Adipocyte (in vitro differentiated cells): ENCODE data around the gene SERPINC1.
A peak's percentile ranks its signal among the peaks of the same experiment; 100 is the strongest.
"Not testable (repeated sequence)": the region's sequence is repeated elsewhere in the genome, so short reads cannot be mapped to it uniquely, and the experiment has no call there.

ENCODE experiments used
- DNase-seq: peaks from one replicate; pipeline ENCODE4 v3.0.0-alpha.2; 2015; ENCODE audit warnings: low read depth
- H3K27me3 ChIP-seq: replicated peaks from 2 replicates; pipeline ENCODE4 v1.7.0; 2013; ENCODE audit warnings: mild to moderate bottlenecking, low read length, moderate library complexity; ENCODE audit not compliant: control insufficient read depth, insufficient read depth
- H3K36me3 ChIP-seq: 2 replicates; pipeline ENCODE4 v1.7.0; 2013; ENCODE audit warnings: low read length, mild to moderate bottlenecking, moderate library complexity; ENCODE audit not compliant: control insufficient read depth, insufficient read depth, severe bottlenecking
- H3K4me1 ChIP-seq: 2 replicates; pipeline ENCODE4 v1.7.0; 2013; ENCODE audit warnings: mild to moderate bottlenecking, low read length, moderate library complexity; ENCODE audit not compliant: control insufficient read depth, insufficient read depth
- H3K4me3 ChIP-seq: 2 replicates; pipeline ENCODE4 v1.7.0; 2013; ENCODE audit warnings: mild to moderate bottlenecking, low read length, moderate library complexity
- H3K9ac ChIP-seq: 2 replicates; pipeline ENCODE4 v1.7.0; 2013; ENCODE audit warnings: mild to moderate bottlenecking, low read length, moderate library complexity
- H3K9me3 ChIP-seq: 2 replicates; pipeline ENCODE4 v1.7.0; 2013; ENCODE audit warnings: mild to moderate bottlenecking, low read length, moderate library complexity; ENCODE audit not compliant: control insufficient read depth

The SERPINC1 gene

DNA sequence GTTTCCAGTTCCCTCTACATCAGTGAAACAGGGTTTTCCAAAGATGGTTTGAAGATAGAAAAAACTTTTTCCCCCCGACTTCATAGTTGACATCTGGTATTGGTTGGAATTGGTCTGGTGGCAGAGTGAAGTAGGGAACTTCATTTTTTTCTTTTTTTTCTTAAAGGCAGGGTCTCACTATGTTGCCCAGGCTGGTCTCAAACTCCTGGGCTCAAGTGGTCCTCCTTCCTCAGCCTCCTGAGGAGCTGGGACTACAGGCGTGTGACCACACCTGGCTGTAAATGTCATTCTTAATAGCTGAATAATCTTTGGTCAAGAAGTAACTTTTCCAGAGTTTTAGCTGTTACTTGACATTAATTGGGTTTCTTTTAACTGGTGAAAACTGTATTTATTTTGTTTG is 27.2 kb downstream of the SERPINC1 start:
- Histone ChIP-seq H3K27me3 (no peaks in the 10 kb centered on the region), H3K4me3 (no peak overlapping the region), H3K9me3 (no peaks in the 10 kb centered on the region), H3K9ac (no peak overlapping the region), H3K36me3 (peaks cover 23% of the 10 kb centered on the region), H3K4me1 (no peaks in the 10 kb centered on the region)
- no peak for DNase-seq

DNA sequence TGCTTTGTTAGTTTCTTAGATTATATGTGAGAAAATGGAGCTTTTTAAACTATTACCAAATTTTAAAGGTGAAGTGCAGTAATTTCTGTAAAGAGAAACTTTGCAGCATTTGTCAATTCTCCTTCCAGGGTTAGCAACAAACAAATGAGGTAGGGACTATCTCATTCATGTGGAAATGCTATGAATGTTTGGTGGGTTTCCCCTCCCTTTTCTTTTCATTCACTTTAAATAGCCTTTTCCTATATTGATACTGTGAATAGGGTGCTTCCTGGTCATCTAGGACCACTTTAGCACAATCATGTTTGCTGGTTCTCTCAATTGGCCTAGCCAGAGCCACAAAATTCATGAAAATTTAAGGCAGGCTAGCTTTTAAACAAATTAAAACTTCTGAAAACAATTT is 28.4 kb downstream of the SERPINC1 start:
- no peak for DNase-seq
- H3K27me3 ChIP-seq: no peaks in the 10 kb centered on the region
- peaks cover 23% of the 10 kb centered on the region for H3K36me3 ChIP-seq
- H3K4me1 ChIP-seq: no peaks in the 10 kb centered on the region
- H3K4me3 ChIP-seq: no peak overlapping the region
- no peak overlapping the region for H3K9ac ChIP-seq
- no peaks in the 10 kb centered on the region for H3K9me3 ChIP-seq

DNA sequence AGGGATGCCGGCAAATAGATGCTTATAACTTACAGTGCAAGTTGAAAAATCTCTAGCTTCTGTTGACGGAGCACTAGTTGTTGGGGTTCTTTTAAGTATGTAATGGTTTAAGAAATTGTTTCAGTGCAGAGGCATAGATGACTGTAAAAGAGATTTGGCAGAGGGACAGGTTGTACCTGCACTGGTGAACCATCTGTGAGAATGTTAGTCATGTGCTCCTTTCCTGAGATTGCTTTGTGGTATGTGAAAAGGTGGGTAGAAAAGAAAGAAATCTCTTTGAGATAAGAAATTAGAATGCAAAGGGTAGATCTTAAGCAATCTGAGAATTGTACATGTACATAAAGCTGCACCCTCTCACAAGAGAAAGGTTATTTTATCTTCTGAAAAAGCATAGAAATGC is 29.5 kb downstream of the SERPINC1 start:
- H3K9me3 ChIP-seq: no peaks in the 10 kb centered on the region
- no peak overlapping the region for H3K9ac ChIP-seq
- H3K4me3 ChIP-seq: no peak overlapping the region

DNA sequence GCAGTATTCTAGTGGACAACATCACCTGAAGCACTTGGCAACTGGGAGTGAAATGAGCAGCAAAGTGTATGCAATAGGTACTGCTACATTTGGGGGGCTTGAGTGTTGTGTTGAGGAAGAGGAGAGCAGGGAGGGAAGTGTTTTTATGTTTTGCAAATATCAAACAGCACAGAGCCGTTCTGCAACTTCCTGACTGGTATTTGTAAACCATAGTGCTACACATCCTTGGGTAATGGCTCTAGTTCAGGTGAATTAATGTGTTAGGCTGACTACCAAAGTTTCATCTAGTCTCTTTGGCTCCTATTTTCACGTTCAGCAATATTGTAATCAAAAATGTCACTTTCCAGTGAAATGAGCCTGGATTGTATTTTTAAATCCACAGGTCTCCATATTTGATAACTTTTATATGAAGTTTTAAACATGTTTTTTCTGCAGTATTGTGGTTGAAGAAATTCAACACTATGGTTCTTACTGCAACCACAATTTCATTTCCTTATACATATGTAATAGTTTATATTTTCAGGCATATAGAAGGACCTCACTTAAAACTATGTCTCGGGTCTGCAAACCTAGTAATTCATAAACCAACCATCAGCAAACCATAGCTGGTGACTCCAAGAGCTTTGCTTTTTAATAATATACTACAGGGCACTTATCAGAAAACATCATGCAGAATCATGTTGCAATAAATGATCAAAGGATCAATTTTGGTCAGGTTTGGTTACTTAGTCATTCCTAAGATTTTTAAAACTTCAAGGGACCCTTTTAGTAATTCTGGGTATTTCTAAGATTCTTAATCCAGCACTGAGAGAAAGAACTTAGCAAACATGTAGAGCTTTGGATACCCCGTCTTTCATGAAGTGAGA is 30.1 kb downstream of the SERPINC1 start:
- Histone ChIP-seq H3K27me3 (no peaks in the 10 kb centered on the region), H3K4me1 (no peaks in the 10 kb centered on the region), H3K4me3 (no peak overlapping the region), H3K9ac (no peak overlapping the region), H3K36me3 (peaks cover 23% of the 10 kb centered on the region), H3K9me3 (no peaks in the 10 kb centered on the region)
- DNase-seq: no peak

More for the DNA sequence above, 29.5 kb downstream of the SERPINC1 start:
- Histone ChIP-seq H3K27me3 (no peaks in the 10 kb centered on the region), H3K4me1 (no peaks in the 10 kb centered on the region), H3K36me3 (peaks cover 23% of the 10 kb centered on the region)
- DNase-seq: no peak

DNA sequence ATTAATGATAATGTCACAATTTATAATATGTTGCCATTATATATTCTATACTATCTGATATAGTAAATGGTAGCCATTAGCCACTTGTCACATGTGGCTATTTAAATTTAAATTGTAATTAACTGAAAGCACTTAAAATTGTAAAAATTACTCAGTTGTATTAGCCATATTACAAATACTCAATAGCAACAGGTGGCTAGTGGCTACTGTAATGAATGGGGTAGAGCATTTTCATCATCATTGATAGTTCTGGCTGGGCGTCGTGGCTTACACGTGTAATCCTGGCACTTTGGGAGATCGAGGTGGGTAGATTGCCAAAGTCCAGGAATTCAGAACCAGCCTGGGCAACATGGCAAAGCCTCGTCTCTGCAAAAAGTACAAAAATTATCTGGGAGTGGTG is 32.4 kb downstream of the SERPINC1 start:
- no peak overlapping the region for H3K9ac ChIP-seq
- H3K9me3 ChIP-seq: no peaks in the 10 kb centered on the region
- H3K4me1 ChIP-seq: no peaks in the 10 kb centered on the region
- no peak overlapping the region for H3K4me3 ChIP-seq
- H3K36me3 ChIP-seq: peaks cover 23% of the 10 kb centered on the region
- H3K27me3 ChIP-seq: no peaks in the 10 kb centered on the region
- DNase-seq: no peak

DNA sequence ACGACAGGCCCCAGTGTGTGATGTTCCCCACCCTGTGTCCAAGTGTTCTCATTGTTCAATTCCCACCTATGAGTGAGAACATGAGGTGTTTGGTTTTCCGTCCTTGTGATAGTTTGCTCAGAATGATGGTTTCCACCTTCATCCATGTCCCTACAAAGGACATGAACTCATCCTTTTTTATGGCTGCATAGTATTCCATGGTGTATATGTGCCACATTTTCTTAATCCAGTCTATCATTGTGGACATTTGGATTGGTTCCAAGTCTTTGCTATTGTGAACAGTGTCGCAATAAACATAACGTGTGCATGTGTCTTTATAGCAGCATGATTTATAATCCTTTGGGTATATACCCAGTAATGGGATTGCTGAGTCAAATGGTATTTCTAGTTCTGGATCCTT is 36.0 kb downstream of the SERPINC1 start:
- H3K4me1 ChIP-seq, H3K27me3 ChIP-seq, H3K9ac ChIP-seq, H3K4me3 ChIP-seq, DNase-seq, H3K9me3 ChIP-seq: not testable (repeated sequence)
- peaks cover 33% of the 10 kb centered on the region for H3K36me3 ChIP-seq

DNA sequence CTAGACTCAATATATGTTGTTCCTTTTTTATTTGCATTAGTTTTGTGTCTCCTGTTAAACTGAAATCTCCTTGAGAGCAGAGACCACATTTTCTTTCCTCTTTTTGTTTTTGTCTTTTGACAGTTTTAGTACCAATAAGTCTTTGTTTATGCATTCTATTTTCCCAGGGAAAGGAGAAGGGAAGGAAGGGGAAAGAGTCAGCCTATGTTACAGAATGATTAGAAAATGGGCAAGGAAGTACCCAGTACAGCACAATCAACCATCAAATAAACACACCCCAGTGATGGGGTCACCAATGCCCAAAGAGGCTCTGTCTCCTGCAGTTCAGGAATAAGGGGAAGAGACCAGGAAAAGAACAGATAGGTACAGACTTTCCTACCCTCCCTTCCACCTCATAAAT is 38.9 kb downstream of the SERPINC1 start:
- Histone ChIP-seq H3K9me3 (no peaks in the 10 kb centered on the region), H3K9ac (no peak overlapping the region), H3K27me3 (no peaks in the 10 kb centered on the region), H3K36me3 (peaks cover 41% of the 10 kb centered on the region), H3K4me1 (no peaks in the 10 kb centered on the region), H3K4me3 (no peak overlapping the region)
- no peak for DNase-seq

DNA sequence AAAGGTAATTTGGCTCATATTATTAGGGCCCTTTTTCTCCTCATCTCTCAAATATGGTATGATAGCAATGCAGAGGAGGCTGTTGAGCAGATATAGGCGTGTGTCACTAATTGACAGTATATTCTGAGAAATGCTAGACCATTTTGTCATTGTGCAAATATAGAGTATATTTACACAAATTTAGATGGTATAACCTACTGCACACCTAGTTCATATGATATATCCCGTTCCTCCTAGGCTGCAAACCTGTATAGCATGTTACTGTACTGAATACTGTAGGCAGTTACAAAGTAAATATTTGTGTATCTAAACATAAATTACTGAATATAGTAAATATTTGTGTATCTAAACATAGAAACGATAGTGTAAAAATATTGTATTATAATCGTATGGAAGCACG is 40.4 kb downstream of the SERPINC1 start:
- no peak for DNase-seq
- Histone ChIP-seq H3K4me3 (no peak overlapping the region), H3K9me3 (no peaks in the 10 kb centered on the region), H3K27me3 (no peaks in the 10 kb centered on the region), H3K4me1 (no peaks in the 10 kb centered on the region), H3K36me3 (peaks cover 41% of the 10 kb centered on the region), H3K9ac (no peak overlapping the region)

DNA sequence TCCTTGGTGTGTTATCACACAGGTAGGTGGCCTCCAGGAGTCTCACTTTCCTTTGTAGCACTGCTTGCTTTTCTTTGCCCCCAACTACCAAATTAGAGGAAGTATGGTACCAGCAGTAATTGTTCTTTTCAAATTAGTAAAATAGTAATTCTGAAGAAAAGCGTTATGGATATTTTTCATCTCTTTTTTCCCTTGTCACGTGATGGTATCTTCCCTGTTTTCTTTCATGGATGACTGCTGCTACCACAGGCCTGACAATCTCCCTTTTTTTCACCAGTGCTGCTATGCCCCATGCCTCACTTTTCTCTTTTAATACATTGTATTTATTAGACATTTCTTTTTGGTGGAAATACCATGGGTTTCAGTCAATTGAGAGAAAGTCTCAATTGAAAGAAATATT is 45.6 kb downstream of the SERPINC1 start:
- Histone ChIP-seq H3K9ac (no peak overlapping the region), H3K36me3 (peaks cover 37% of the 10 kb centered on the region), H3K4me3 (no peak overlapping the region), H3K27me3 (no peaks in the 10 kb centered on the region), H3K9me3 (no peaks in the 10 kb centered on the region), H3K4me1 (peaks cover 16% of the 10 kb centered on the region)
- no peak for DNase-seq

DNA sequence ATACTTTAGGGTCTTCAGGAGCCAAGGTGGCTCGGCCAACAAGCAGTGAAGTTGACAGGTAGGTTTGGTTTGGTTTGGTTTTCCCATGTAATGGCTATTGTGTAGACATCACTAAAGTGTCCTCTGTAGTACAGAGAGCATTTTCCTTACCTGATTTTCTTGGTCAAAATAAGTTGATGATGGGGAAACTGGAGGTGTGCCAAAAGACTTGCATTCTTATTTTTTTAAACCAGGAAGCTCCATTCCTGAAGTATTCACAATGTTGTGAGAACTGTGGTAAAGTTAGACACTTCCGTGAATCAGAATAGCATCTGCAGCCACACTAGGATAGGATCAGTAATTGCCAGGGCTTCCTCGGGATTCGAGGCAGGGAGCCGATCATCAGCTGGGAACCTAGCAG is 46.0 kb downstream of the SERPINC1 start:
- Histone ChIP-seq H3K4me1 (peaks cover 20% of the 10 kb centered on the region), H3K27me3 (no peaks in the 10 kb centered on the region), H3K9me3 (no peaks in the 10 kb centered on the region), H3K4me3 (no peak overlapping the region), H3K9ac (no peak overlapping the region), H3K36me3 (peaks cover 37% of the 10 kb centered on the region)
- no peak for DNase-seq

DNA sequence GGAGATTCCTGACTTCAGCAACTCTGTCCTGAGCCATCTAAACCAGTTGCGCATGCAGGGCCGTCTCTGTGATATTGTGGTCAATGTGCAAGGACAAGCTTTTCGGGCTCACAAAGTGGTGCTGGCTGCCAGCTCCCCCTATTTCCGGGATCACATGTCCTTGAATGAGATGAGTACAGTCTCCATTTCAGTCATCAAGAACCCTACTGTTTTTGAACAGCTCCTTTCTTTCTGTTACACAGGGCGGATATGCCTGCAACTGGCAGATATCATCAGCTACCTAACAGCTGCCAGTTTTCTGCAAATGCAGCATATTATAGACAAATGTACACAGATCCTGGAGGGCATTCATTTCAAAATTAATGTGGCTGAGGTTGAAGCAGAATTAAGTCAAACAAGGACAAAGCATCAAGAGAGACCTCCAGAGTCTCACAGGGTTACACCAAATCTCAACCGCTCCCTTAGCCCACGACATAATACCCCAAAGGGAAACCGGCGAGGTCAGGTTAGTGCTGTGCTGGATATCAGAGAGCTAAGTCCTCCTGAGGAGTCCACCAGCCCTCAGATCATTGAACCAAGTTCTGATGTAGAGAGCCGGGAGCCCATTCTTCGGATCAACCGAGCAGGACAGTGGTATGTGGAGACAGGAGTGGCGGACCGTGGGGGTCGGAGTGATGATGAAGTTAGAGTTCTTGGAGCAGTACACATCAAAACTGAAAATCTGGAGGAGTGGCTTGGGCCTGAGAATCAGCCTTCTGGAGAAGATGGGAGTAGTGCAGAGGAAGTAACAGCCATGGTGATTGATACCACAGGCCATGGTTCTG is 46.7 kb downstream of the SERPINC1 start:
- Histone ChIP-seq H3K9me3 (no peaks in the 10 kb centered on the region), H3K4me3 (no peak overlapping the region), H3K27me3 (no peaks in the 10 kb centered on the region), H3K9ac (peak overlapping the region; percentile 15), H3K36me3 (peaks cover 39% of the 10 kb centered on the region), H3K4me1 (peaks cover 26% of the 10 kb centered on the region)
- no peak for DNase-seq
